OCI-LY3 (cell line): ENCODE measurements around the gene TANGO2.

Source experiments
- H2AFZ ChIP-seq: fragments of 200-600, 300-600 bp; shearing (Covaris generic); 2 replicates; pipeline ENCODE4 v1.6.0; 2014; ENCODE audit warnings: antibody characterized with exemption, low read depth, low read length
- H3K27ac ChIP-seq: fragments of 200-600, 300-600 bp; sonication (generic); 2 replicates; pipeline ENCODE4 v1.5.1; 2014; ENCODE audit warnings: mild to moderate bottlenecking, low read length, moderate library complexity, mixed read lengths
- H3K27me3 ChIP-seq: fragments of 200-600, 300-600 bp; sonication (generic); 2 replicates; pipeline ENCODE4 v1.6.1; 2014; ENCODE audit warnings: low read depth, low read length, mixed read lengths
- H3K36me3 ChIP-seq: fragments of 200-600, 300-600 bp; sonication (generic); replicated peaks from 2 replicates; pipeline ENCODE3; 2014; ENCODE audit warnings: low read depth, low read length, mixed read lengths
- H3K4me1 ChIP-seq: fragments of 300-600, 200-600 bp; sonication (generic); 2 replicates; pipeline ENCODE4 v1.6.1; 2014; ENCODE audit warnings: low read length, mixed read lengths
- H3K4me2 ChIP-seq: fragments of 200-600, 300-600 bp; sonication (generic); 2 replicates; pipeline ENCODE4 v1.6.1; 2014; ENCODE audit warnings: low read length, mixed read lengths
- H3K4me3 ChIP-seq: fragments of 300-600, 200-600 bp; sonication (generic); 2 replicates; pipeline ENCODE4 v1.5.1; 2014; ENCODE audit warnings: antibody characterized with exemption, mild to moderate bottlenecking, low read length, moderate library complexity
- H3K79me2 ChIP-seq: fragments of 300-600, 200-600 bp; shearing (Covaris generic); 2 replicates; pipeline ENCODE4 v1.6.1; 2014; ENCODE audit warnings: mild to moderate bottlenecking, low read length, mixed read lengths
- H3K9ac ChIP-seq: fragments of 300-600, 200-600 bp; shearing (Covaris generic); 2 replicates; pipeline ENCODE4 v1.6.0; 2014; ENCODE audit warnings: mild to moderate bottlenecking, low read length, moderate library complexity
- H3K9me3 ChIP-seq: fragments of 200-600, 300-600 bp; shearing (Covaris generic); 2 replicates; pipeline ENCODE4 v1.6.1; 2014; ENCODE audit warnings: low read length, mixed read lengths; ENCODE audit not compliant: insufficient read depth
- H4K20me1 ChIP-seq: fragments of 200-600, 300-600 bp; sonication (generic); 2 replicates; pipeline ENCODE4 v1.6.1; 2016; ENCODE audit warnings: low read length, mixed read lengths; ENCODE audit not compliant: insufficient read depth
- CTCF ChIP-seq: fragments of 200-600, 300-600 bp; sonication (generic); IDR thresholded peaks from 2 replicates; pipeline ENCODE4 v1.5.1; 2014; ENCODE audit warnings: antibody characterized with exemption, low read length, low read depth
- EZH2phosphoT487 ChIP-seq: fragments of 200-600 bp; shearing (Covaris generic); IDR thresholded peaks from 2 replicates; pipeline ENCODE4 v1.6.1; 2018; ENCODE audit warnings: antibody characterized with exemption, mixed run types, low read depth

TANGO2 gene

DNA sequence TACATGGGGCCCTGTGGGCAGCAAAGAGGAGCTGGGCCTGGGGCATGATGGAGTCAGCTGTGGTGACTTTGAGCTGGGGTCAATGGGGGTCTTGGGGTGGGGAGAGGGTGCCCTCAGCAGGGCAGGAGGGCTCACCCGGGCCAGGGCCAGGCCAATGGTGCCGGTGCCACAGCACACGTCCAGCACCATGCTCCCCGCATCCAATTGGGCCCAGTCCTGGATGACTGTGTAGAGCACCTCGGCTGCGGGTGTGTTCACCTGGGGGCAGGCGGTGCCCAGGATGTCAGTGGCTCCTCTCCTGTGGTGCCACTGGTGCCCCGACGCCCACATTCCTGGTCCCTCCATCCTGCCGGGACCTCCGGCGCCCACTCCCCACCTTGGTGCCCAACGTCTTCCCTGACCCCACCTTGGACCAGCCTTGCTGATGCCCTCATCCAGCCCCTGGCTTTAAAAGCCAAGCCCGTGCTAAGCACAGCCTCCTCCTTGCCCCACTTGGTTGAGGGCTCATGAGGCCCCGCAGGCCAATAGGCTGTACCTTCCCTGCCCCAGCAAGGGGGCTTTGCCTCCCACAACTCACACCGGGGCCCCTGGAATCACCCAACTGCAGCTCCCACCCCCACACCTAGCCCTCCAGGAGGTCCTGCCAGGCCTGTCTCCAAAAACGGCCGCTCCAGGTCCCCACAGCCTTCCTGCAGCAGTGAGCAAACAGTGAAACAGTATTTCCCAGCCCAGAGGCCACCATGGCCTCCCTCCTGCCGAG is 92.8 kb downstream of the TANGO2 start:
- Histone ChIP-seq H3K36me3 (peaks cover 70% of the 10 kb centered on the region), H2AFZ (no peak overlapping the region), H3K9me3 (no peaks in the 10 kb centered on the region), H3K79me2 (peaks cover 47% of the 10 kb centered on the region), H3K4me3 (no peak overlapping the region), H4K20me1 (peaks cover 5% of the 10 kb centered on the region; the same call in 1 of the 2 replicates), H3K27ac (no peak overlapping the region), H3K27me3 (no peaks in the 10 kb centered on the region), H3K4me1 (peaks cover 11% of the 10 kb centered on the region), H3K4me2 (no peak overlapping the region), H3K9ac (no peak overlapping the region)
- TF ChIP-seq EZH2phosphoT487: no peak
- no peak for TF ChIP-seq CTCF

- peak overlapping the region; percentile 98 for H3K4me2 ChIP-seq
- peak overlapping the region; percentile 94; the same call in 1 of the 2 replicates for H3K4me3 ChIP-seq
- no peak overlapping the region for H3K9ac ChIP-seq
Observed at GRCh38 chr22:20114506-20115475, 93.9 kb downstream of the TANGO2 start.

DNA sequence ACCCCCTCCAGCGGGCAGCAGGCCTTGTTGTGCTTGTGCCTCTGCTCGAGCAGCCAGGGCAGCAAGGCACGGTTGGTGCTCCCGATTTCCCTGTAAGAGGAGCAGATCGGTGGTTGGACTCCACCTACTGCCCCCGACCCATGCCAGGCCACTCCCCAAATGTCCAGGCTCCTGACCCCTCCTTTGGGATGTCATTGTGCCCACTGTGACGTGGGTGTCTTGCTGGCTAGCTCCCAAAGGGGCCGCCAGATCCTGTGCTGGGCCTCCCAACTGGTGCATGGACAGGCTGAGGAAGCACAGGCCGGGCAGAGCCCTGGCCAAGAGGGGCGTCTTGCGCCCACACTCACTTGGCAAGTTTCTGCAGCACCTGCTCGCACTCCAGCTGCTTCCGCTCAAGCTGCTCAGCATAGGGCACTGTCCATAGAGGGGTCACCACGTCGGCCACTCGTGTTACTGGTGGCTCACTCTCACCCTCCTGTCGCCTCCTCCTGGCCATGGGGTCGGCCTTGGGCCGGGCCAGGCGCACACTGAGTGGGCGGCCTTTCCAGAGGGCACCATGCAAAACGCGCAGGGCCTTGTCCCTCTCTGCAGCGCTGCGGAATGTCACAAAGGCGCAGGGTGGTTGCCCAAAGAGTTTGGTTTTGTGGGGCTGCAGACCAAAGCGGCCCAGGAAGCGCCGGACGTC is 94.9 kb downstream of the TANGO2 start, which contains the start of gene RANBP1:
TSS of gene RANBP1 (plus strand) at position 414 of the 685 bp plus-strand sequence. CDS start at position 495, 81 bp downstream.
- Histone ChIP-seq H3K79me2 (peaks cover 68% of the 10 kb centered on the region), H3K4me2 (peak within 1 kb of the TSS; percentile 98)
- no peak for TF ChIP-seq CTCF
- no peak for TF ChIP-seq EZH2phosphoT487

More at GRCh38 chr22:20114506-20115475, 93.9 kb downstream of the TANGO2 start:
- Histone ChIP-seq H3K27me3 (no peaks in the 10 kb centered on the region), H3K79me2 (peaks cover 58% of the 10 kb centered on the region), H2AFZ (no peak overlapping the region), H3K4me1 (peaks cover 18% of the 10 kb centered on the region), H3K36me3 (peaks cover 73% of the 10 kb centered on the region), H4K20me1 (peaks cover 10% of the 10 kb centered on the region; the same call in 1 of the 2 replicates), H3K27ac (no peak overlapping the region), H3K9me3 (no peaks in the 10 kb centered on the region)
- TF ChIP-seq CTCF (no peak), EZH2phosphoT487 (no peak)

More for the DNA sequence above, 94.9 kb downstream of the TANGO2 start, which contains the start of gene RANBP1:
- H2AFZ ChIP-seq: 0 out of 2 replicates have a peak within 1 kb of the TSS, but pooled peaks have one; percentile 43
- H3K36me3 ChIP-seq: peaks cover 73% of the 10 kb centered on the region
- H3K27ac ChIP-seq: peak within 1 kb of the TSS; percentile 68
- H3K9ac ChIP-seq: peak within 1 kb of the TSS; percentile 94
- H3K9me3 ChIP-seq: no peaks in the 10 kb centered on the region
- H4K20me1 ChIP-seq: peaks cover 16% of the 10 kb centered on the region
- H3K27me3 ChIP-seq: no peaks in the 10 kb centered on the region
- H3K4me1 ChIP-seq: peaks cover 18% of the 10 kb centered on the region
- peak within 1 kb of the TSS; percentile 94 for H3K4me3 ChIP-seq
